ENCODE measurements around the gene F8.
A peak's percentile ranks its signal among the peaks of the same experiment; 100 is the strongest.
"Not testable (repeated sequence)": the region's sequence is repeated elsewhere in the genome, so short reads cannot be mapped to it uniquely, and the experiment has no call there.

Gene F8

GRCh38 chrX:155028877-155029291 lies 6.4 kb upstream of the F8 start:
- no peak for DNase-seq

GRCh38 chrX:155028129-155028528 lies 5.6 kb upstream of the F8 start:
- no peak for DNase-seq

GRCh38 chrX:155027509-155028066 lies 5.1 kb upstream of the F8 start:
- DNase-seq, result peak in 1 of 6 experiments; percentile 8

GRCh38 chrX:155026727-155027508 lies 4.4 kb upstream of the F8 start, which contains the start of gene FUNDC2:
Gene FUNDC2, plus strand, starts transcription at chrX:155026844. Its CDS starts 95 bp downstream, at chrX:155026939.
- peak; percentile 82 to 93 (median 92) for DNase-seq

- DNase-seq, result no peak
These were observed 3.9 kb upstream of the F8 start for GRCh38 chrX:155026420-155026726.

- no peak for DNase-seq
These were observed 1.6 kb upstream of the F8 start for GRCh38 chrX:155023907-155024833.

GRCh38 chrX:155020591-155020990 lies 1.9 kb downstream of the F8 start:
- no peak for DNase-seq

GRCh38 chrX:155009994-155010472 lies 12.5 kb downstream of the F8 start:
- DNase-seq, result no peak

- DNase-seq, result not testable (repeated sequence)
These were observed 13.9 kb downstream of the F8 start for GRCh38 chrX:155008578-155008977.

- not testable (repeated sequence) for DNase-seq
These were observed 15.4 kb downstream of the F8 start for GRCh38 chrX:155006913-155007671.

GRCh38 chrX:155006379-155006778 lies 16.1 kb downstream of the F8 start:
- DNase-seq, result not testable (repeated sequence)

- no peak for DNase-seq
These were observed 17.3 kb downstream of the F8 start for GRCh38 chrX:155005190-155005589.

- DNase-seq, result no peak
These were observed 20.6 kb downstream of the F8 start for GRCh38 chrX:155001873-155002272.

GRCh38 chrX:155000841-155001240 lies 21.7 kb downstream of the F8 start:
- DNase-seq, result no peak

GRCh38 chrX:154998204-154998880 lies 24.2 kb downstream of the F8 start:
- no peak for DNase-seq

GRCh38 chrX:154991476-154991875 lies 31.0 kb downstream of the F8 start:
- DNase-seq, result no peak

GRCh38 chrX:154991039-154991438 lies 31.5 kb downstream of the F8 start:
- DNase-seq, result no peak

- DNase-seq, result no peak
These were observed 32.0 kb downstream of the F8 start for GRCh38 chrX:154990496-154990895.

GRCh38 chrX:154988719-154989118 lies 33.8 kb downstream of the F8 start:
- no peak for DNase-seq

- DNase-seq, result no peak
These were observed 34.6 kb downstream of the F8 start for GRCh38 chrX:154987940-154988339.

- DNase-seq, result peak in 2 of 6 experiments; percentile 1 to 2
These were observed 35.5 kb downstream of the F8 start for GRCh38 chrX:154986826-154987575.
